RPMI7951 (cell line): ENCODE measurements around the gene RACGAP1. TPM values are rescaled to one million over a fixed set of nuclear protein-coding genes. Genes with fewer than 3 reads are reported as not detected.

ENCODE experiments used
- DNase-seq: peaks from one replicate; pipeline ENCODE4 v3.0.0-alpha.2; 2012; ENCODE audit warnings: low read depth
- total RNA-seq: library from RNA; depleted of rRNA; stranded (reverse); fragments of >200 nt; shearing (Covaris generic); gene quantifications from 2 replicates; pipeline ENCODE4 v1.2.3, GENCODE V29; 2014; rRNA removed

The RACGAP1 gene
- total RNA-seq, result 158 and 173 TPM in 2 replicates

- DNase-seq, result peak; percentile 96
Measured at GRCh38 chr12:50025187-50026059, at the start of gene RACGAP1. Gene RACGAP1 (minus strand): TSS chr12:50025494. CDS start chr12:50016715, 8,779 bp downstream.

- no peak for DNase-seq
Measured at GRCh38 chr12:50073712-50074111, 48.4 kb upstream of the RACGAP1 start.

DNA sequence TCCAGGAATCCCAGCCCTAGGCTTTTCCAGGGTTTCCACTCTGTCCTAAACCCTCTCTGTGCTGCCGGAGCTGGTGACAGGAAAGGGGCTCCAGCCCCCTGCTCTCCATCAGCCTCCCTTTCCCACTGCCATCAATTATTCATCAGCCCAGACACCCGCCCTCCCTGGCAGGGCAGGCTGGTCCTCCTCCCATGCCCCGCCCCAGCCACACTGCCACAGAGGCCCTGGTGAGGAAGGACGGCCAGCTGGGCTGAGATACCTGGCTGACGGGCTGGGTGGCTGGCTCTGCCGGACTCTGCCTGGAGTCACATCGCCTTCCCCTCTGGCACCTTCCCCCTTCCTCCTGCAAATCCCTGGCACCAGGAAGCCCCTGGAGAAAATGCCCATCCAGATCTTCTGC, 47.9 kb upstream of the RACGAP1 start:
- DNase-seq, result no peak

DNA sequence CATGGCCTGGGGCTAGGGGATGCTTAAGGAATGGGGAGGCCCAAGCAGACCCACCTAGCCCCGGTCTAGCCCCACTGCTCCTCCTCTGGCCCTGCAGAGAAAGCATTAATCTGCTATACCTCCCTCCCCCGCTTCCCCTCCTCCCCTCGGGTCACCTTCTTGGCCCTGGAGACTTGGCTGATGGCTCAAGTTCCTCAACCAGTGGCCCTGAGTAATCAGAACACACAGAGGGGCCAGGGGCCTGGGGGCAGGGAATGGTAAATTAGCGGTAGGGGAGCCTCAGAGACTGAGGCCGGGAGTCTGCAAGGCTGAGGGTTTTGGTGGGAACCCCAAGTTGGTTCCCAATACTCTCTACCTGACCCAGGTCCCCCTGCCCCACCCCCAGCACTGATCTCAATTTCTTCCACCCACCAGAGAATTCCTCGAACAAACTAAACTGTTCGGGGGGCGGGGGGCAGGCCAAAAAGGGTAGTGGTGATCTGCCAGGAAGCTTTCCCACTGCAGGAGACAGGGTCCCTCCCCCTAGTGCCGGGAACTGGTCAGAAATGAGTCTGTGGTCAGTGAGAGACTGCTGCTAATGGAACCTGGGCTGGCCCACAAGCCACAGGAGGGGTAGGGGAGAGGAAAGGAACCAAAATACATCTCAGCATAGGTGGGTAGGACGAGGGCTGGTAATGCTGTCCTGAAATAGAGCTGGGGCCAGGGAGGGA, 47.1 kb upstream of the RACGAP1 start:
- no peak for DNase-seq

- peak; percentile 73 for DNase-seq
Measured at GRCh38 chr12:50070314-50071060, 45.2 kb upstream of the RACGAP1 start.

DNA sequence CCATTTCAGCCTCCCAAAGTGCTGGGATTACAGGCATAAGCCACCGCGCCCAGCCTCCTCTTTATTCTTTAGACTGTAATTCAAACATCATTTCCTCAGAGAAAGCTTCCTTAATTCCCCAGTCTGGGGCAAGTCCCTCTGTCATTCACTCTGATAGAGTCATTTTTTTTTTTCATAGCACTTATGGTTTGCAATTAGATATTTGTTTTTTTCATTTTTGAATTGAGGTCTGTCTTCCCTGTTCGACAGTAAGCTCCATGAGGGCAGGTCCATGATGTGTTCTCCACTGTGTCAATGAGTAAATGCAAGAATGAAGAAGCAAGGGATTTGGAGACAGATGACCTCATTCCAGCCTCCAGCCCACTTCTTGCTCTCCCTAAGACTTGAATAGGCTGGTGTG, 44.2 kb upstream of the RACGAP1 start:
- no peak for DNase-seq

- DNase-seq, result no peak
Measured at GRCh38 chr12:50069069-50069468, 43.8 kb upstream of the RACGAP1 start.

DNA sequence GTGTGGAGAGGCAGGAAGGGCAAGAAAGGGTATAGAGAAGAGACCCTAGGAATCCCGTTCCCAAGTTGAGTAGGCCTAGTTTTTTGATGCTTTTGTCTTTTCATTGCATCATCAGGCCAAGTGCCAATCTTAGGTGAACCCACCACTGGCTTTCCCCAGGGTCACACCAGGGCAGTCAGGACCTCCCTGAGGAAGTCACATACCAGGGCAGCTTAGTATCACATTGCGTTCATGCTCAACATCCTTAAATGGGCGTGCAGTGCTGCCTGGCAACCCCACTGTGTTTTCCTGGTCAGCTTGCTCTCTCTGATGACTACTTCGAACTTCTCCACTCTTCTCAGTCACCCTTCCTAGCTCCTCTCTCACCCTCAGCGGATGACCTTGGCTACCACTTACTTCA, 41.1 kb upstream of the RACGAP1 start:
- peak; percentile 52 for DNase-seq

- DNase-seq, result no peak
Measured at GRCh38 chr12:50065726-50066310, 40.5 kb upstream of the RACGAP1 start.

DNA sequence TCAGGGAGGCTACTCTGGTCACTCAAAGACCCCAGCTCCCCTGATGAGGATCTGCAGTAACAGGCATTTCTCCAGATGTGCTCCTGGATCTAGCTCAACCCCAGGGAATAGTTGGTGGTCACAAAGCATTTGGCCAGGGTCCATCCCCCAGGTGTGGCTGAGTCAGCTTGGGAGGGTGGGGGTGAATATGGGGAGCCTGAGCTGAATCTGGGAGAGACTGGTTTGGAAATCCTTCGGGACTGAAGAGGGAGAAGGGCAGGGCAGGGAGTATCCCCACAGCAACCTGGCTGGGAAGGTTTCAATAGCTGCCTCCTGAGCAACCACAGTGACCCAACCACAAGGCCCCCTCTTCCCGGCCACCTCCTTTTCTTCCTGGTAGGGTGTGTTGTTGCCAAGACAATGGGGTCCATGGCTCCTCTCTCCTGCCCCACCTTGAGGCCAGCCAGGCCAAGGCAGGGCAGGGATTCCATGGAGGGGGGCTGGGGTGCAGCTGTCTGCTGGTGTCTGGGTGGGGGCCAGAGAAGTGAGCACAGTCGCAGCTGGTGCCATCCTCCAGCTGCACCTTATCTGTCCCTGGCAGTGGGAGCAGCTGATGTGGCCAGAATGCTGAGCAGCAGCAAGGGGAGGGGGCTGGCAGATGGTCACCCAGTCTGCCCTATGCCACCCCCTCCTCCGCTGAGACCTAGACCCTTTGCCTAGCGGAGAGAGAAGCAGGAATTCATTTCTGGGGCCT, 37.6 kb upstream of the RACGAP1 start:
- peak; percentile 18 for DNase-seq

DNA sequence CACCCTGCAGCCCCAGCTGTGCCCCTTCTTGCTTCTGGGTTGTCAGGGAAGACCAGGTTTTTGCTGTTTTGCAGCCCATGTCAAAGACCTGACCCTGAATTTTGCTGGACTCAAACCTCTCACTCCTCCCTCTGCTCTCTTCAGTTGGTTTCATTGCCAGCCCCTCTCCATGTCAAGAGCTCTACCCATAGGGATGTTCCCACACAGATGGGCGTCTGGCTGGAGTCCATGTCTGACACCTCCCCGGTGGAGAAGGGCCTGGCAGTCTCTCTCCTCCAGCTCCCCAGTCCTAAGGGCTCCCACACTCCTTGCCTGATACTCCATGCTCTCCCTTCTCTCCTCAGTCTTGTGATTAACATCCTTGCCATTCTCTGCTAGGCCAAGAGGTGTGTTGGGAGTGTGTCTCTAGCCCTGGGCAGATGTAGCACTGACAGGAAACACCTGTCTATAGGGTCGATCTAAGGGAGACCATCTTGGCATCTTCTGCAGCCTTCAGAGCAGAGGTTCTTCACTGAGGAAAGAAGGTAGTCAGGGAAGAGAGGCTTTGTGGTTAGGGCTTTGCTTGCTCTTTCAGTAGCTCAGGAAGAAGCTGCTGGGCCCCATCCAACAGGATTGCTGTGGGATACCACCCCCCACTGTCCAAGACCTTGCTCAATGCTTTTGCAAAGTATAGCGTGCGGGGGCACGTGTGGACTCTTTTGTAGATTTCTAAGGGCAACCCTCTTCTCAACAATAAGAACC, 36.8 kb upstream of the RACGAP1 start:
- DNase-seq, result no peak

- no peak for DNase-seq
Measured at GRCh38 chr12:50061171-50061570, 35.9 kb upstream of the RACGAP1 start.

DNA sequence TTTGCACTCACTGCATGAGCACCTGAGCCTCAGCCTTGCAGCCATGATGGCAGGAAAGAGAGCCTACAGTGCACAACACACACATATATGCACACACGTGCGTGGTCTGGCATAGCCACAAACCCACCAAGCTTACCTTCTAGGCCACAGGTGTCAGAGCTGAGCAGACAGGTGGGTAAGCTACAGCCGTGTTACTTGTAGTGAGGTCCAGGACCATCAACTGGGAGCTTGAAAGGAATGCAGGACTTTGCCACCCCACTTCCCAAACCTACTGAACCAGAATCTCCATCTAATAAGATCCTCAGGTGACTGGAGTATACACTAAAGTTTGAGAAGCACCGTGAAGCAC, 34.8 kb upstream of the RACGAP1 start:
- no peak for DNase-seq

GRCh38 chr12:50059440-50060119, 34.3 kb upstream of the RACGAP1 start:
- no peak for DNase-seq

GRCh38 chr12:50058743-50059312, 33.5 kb upstream of the RACGAP1 start:
- DNase-seq, result no peak

- DNase-seq, result no peak
Measured at GRCh38 chr12:50057896-50058670, 32.8 kb upstream of the RACGAP1 start.

GRCh38 chr12:50057000-50057841, 31.9 kb upstream of the RACGAP1 start, which contains the start of gene ASIC1:
Gene ASIC1 (plus strand): TSS chr12:50057596. CDS start chr12:50058767, 1,171 bp downstream.
- peak; percentile 42 for DNase-seq

GRCh38 chr12:50056639-50056976, 31.3 kb upstream of the RACGAP1 start:
- no peak for DNase-seq
